ENCODE measurements around the gene ACIN1. TPM values are rescaled to one million over a fixed set of nuclear protein-coding genes. Genes with fewer than 3 reads are reported as not detected.

Gene ACIN1
- total RNA-seq, 2 experiments from 2014 or later = 160 to 215 TPM

- no peak overlapping the region for H3K4me3 Mint-ChIP-seq
- peaks cover 29% of the 10 kb centered on the region for H3K4me1 Mint-ChIP-seq
- H3K27ac Mint-ChIP-seq = no peak overlapping the region
- ChIA-PET CTCF (interaction anchor here (0.6 to 5.1 kb wide), 22 partner anchors 8 to 359 kb away, joined by 3 to 58 read pairs (median 5); partner anchors contain the start of genes PRMT5 and RBM23), POLR2A (interaction anchor here (1.0 to 2.1 kb wide), 14 partner anchors 8 to 228 kb away, joined by 3 to 27 read pairs (median 12); partner anchors contain the start of genes AJUBA, HAUS4, PABPN1 and PPP1R3E)
- no peak for DNase-seq
- H3K9me3 Mint-ChIP-seq (ENCODE audit: low read depth) = no peaks in the 10 kb centered on the region
- no peaks in the 10 kb centered on the region for H3K27me3 Mint-ChIP-seq
- intact Hi-C loops (cut with DNase I, micrococcal nuclease) = loop anchor here (1.0 to 10.0 kb wide), 5 partner anchors 175 to 1829 kb away; partner anchors contain the start of genes DCAF11 (in 1 of the 2), EMC9 (in 1 of the 2), HNRNPC (in 1 of the 2) and HOMEZ (in 1 of the 2)
- no peak for ATAC-seq
- H3K36me3 Mint-ChIP-seq (ENCODE audit: low read depth) = peaks cover 57% of the 10 kb centered on the region
Observed at GRCh38 chr14:23093991-23094665, 808 bp downstream of the ACIN1 start.

DNA sequence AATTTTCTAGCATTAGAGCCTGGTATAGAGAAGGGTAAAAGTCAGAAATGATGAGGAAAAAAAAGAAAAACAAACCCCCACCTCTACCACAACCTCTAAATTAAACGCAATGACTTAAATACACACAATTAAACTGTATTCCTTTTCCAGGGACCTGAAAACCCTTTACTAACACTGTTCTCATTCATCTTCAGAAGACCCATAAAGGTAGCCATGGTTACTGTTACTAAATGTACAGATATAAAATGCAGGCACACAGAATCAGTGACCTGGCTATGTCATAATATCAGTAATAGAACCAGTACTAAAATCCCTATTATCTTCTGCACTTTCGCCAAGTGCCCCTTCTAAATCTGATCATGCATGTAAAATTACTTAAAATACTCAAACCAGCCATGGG, 1.4 kb downstream of the ACIN1 start:
- ChIA-PET POLR2A (no interaction called here), CTCF (interaction anchor here (1.8 to 5.1 kb wide), 6 partner anchors 8 to 164 kb away, joined by 13 to 58 read pairs (median 30); partner anchors contain the start of gene PRMT5)
- H3K27me3 Mint-ChIP-seq = no peaks in the 10 kb centered on the region
- no peaks in the 10 kb centered on the region for H3K9me3 Mint-ChIP-seq (ENCODE audit: low read depth)
- peaks cover 28% of the 10 kb centered on the region for H3K4me1 Mint-ChIP-seq
- no peak for ATAC-seq
- intact Hi-C loops (cut with DNase I, micrococcal nuclease) = loop anchor here (10.0 kb wide), 4 partner anchors 191 to 1829 kb away; partner anchors contain the start of genes DCAF11 (in 1 of the 2), EMC9 (in 1 of the 2), HNRNPC (in 1 of the 2) and HOMEZ (in 1 of the 2)
- no peak overlapping the region for H3K4me3 Mint-ChIP-seq
- DNase-seq = no peak
- H3K36me3 Mint-ChIP-seq (ENCODE audit: low read depth) = peaks cover 52% of the 10 kb centered on the region
- peak overlapping the region; percentile 52 for H3K27ac Mint-ChIP-seq

DNA sequence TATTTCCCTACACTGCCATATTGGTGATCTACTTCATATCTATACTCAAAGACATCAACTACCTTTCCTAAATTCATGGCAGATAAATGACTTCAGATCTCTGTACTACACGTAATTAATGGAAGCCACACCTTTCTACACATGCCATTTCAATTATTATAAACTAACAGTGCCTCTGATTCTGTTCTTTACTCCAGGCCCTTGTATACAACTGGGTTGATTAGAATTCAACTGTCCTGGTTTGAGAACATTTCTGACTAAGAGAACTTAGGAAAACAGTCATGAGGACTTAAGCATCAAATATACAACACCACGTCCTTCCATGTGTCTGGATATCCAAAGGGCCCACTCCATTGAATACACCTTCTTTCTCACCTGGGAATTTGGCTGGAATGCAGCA, 1.8 kb downstream of the ACIN1 start:
- Mint-ChIP-seq H3K36me3 (ENCODE audit: low read depth) (peaks cover 49% of the 10 kb centered on the region), H3K9me3 (ENCODE audit: low read depth) (no peaks in the 10 kb centered on the region), H3K27ac (peak overlapping the region; percentile 52), H3K4me1 (peaks cover 28% of the 10 kb centered on the region), H3K27me3 (no peaks in the 10 kb centered on the region), H3K4me3 (no peak overlapping the region)
- DNase-seq (no peak), ATAC-seq (no peak)
- ChIA-PET CTCF (interaction anchor here (1.5 to 4.4 kb wide), 5 partner anchors 13 to 107 kb away, joined by 3 to 36 read pairs (median 8); partner anchors contain the start of gene CDH24), POLR2A (no interaction called here)
- intact Hi-C loops (cut with DNase I, micrococcal nuclease) = loop anchor here (10.0 kb wide), 4 partner anchors 192 to 1828 kb away; partner anchors contain the start of genes DCAF11 (in 1 of the 2), EMC9 (in 1 of the 2), HNRNPC (in 1 of the 2) and HOMEZ (in 1 of the 2)

GRCh38 chr14:23091294-23092225, 3.4 kb downstream of the ACIN1 start:
- H3K27me3 Mint-ChIP-seq = no peaks in the 10 kb centered on the region
- DNase-seq = no peak
- H3K27ac Mint-ChIP-seq = peak overlapping the region; percentile 56
- H3K4me3 Mint-ChIP-seq = peak overlapping the region; percentile 37
- H3K36me3 Mint-ChIP-seq (ENCODE audit: low read depth) = peaks cover 48% of the 10 kb centered on the region
- ChIA-PET CTCF (interaction anchor here (0.7 to 4.4 kb wide), 13 partner anchors 12 to 184 kb away, joined by 3 to 36 read pairs (median 6); partner anchors contain the start of gene CDH24), POLR2A (interaction anchor here (0.6 to 0.8 kb wide), 3 partner anchors 20 to 1907 kb away, joined by 3 read pairs; no protein-coding TSS in a partner anchor)
- H3K4me1 Mint-ChIP-seq = peaks cover 28% of the 10 kb centered on the region
- intact Hi-C loops (cut with DNase I, micrococcal nuclease) = loop anchor here (10.0 kb wide), 4 partner anchors 193 to 1827 kb away; partner anchors contain the start of genes DCAF11 (in 1 of the 2), EMC9 (in 1 of the 2), HNRNPC (in 1 of the 2) and HOMEZ (in 1 of the 2)
- ATAC-seq = no peak
- no peaks in the 10 kb centered on the region for H3K9me3 Mint-ChIP-seq (ENCODE audit: low read depth)

DNA sequence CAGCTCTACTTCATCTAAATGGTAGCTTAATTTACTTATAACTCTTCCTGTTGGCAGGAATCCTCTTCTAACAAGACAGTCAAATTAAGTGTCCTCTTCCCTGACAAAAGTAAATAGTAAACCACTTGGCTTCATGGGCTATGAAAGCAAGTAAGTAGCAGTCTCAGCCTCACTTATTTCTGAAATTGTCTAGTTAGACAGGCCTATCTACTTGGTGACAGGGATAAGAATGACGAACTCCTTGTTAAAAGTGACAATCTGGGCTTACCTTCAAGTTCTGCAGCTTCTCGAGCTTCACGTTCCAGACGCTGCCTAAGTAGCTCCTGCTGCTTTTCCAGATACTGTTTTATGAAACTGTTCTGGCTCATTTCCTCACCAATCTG, 4.7 kb downstream of the ACIN1 start:
- Mint-ChIP-seq H3K27ac (peak overlapping the region; percentile 6), H3K4me1 (peaks cover 39% of the 10 kb centered on the region), H3K36me3 (ENCODE audit: low read depth) (peaks cover 58% of the 10 kb centered on the region), H3K9me3 (ENCODE audit: low read depth) (no peaks in the 10 kb centered on the region), H3K4me3 (no peak overlapping the region), H3K27me3 (no peaks in the 10 kb centered on the region)
- ChIA-PET CTCF (interaction anchor here (0.6 to 4.4 kb wide), 8 partner anchors 9 to 104 kb away, joined by 3 to 36 read pairs (median 4); no protein-coding TSS in a partner anchor), POLR2A (interaction anchor here (1.1 kb wide), 1 partner anchor 13 kb away, joined by 3 read pairs; no protein-coding TSS in a partner anchor)
- DNase-seq = no peak
- no peak for ATAC-seq
- intact Hi-C loops (cut with DNase I, micrococcal nuclease) = loop anchor here (10.0 kb wide), 4 partner anchors 195 to 1825 kb away; partner anchors contain the start of genes DCAF11 (in 1 of the 2), EMC9 (in 1 of the 2), HNRNPC (in 1 of the 2) and HOMEZ (in 1 of the 2)

GRCh38 chr14:23089498-23090253, 5.3 kb downstream of the ACIN1 start:
- Mint-ChIP-seq H3K9me3 (ENCODE audit: low read depth) (no peaks in the 10 kb centered on the region), H3K36me3 (ENCODE audit: low read depth) (peaks cover 63% of the 10 kb centered on the region), H3K27ac (peak overlapping the region; percentile 62), H3K4me1 (peaks cover 45% of the 10 kb centered on the region), H3K4me3 (no peak overlapping the region), H3K27me3 (no peaks in the 10 kb centered on the region)
- ChIA-PET CTCF (interaction anchor here (0.6 to 4.4 kb wide), 9 partner anchors 10 to 118 kb away, joined by 3 to 36 read pairs (median 4); no protein-coding TSS in a partner anchor), POLR2A (interaction anchor here (0.6 to 1.1 kb wide), 2 partner anchors 12 to 27 kb away, joined by 3 read pairs; no protein-coding TSS in a partner anchor)
- intact Hi-C loops (cut with DNase I, micrococcal nuclease) = loop anchor here (10.0 kb wide), 4 partner anchors 195 to 1825 kb away; partner anchors contain the start of genes DCAF11 (in 1 of the 2), EMC9 (in 1 of the 2), HNRNPC (in 1 of the 2) and HOMEZ (in 1 of the 2)
- DNase-seq = no peak
- ATAC-seq = no peak

DNA sequence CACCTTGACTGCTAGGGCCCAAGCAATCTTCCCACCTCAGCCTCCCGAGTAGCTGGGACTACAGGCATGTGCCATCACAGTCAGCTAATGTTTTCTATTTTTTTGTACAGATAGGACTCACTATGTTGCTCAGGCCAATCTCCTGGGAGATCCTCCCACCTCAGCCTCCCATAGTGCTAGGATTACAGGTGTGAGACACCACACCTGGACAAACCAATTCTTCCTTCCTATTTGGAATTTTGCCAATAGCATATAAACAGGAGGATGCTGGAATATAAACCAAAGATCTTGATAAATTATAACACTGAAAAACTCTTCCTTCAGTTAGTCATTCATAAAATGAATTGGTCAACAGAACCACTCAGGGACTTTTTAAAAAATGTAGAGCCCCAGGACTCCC, 8.4 kb downstream of the ACIN1 start:
- Mint-ChIP-seq H3K27me3 (no peaks in the 10 kb centered on the region), H3K4me1 (peaks cover 47% of the 10 kb centered on the region), H3K9me3 (ENCODE audit: low read depth) (no peaks in the 10 kb centered on the region), H3K27ac (no peak overlapping the region), H3K4me3 (no peak overlapping the region), H3K36me3 (ENCODE audit: low read depth) (peaks cover 59% of the 10 kb centered on the region)
- DNase-seq (no peak), ATAC-seq (no peak)
- ChIA-PET CTCF (interaction anchor here (0.9 to 3.7 kb wide), 11 partner anchors 8 to 516 kb away, joined by 3 to 16 read pairs (median 4); partner anchors contain the start of genes ACIN1, C14orf119 and HOMEZ), POLR2A (interaction anchor here (1.0 to 1.9 kb wide), 4 partner anchors 8 to 18 kb away, joined by 3 to 16 read pairs (median 3); partner anchors contain the start of genes ACIN1 and C14orf119)
- intact Hi-C loops (cut with DNase I, micrococcal nuclease) = no loop called here

DNA sequence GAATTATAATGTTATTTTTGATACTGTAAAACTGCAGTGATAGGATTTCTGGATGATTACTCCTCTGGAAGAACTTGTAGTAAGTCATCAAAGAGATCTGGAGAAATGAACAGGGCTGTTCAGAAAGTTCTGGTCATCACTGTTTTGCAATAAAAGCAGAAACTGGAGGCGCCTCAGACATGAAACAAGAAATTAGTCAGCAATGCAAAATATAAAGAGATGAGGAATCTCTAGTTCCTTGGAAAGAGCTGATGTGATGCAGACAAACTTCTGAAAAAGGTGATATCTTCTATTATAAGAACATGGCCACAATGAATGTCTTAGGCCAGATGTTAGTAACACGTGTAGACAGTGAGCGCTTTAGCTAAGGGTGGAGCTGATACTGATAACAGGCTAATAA, 9.5 kb downstream of the ACIN1 start:
- H3K4me3 Mint-ChIP-seq = peak overlapping the region; percentile 22
- no peaks in the 10 kb centered on the region for H3K27me3 Mint-ChIP-seq
- ChIA-PET POLR2A (interaction anchor here (0.6 to 1.9 kb wide), 9 partner anchors 8 to 979 kb away, joined by 3 to 16 read pairs (median 3); partner anchors contain the start of genes ACIN1, C14orf119 and PABPN1), CTCF (interaction anchor here (0.6 to 3.7 kb wide), 18 partner anchors 9 to 1236 kb away, joined by 3 to 16 read pairs (median 4); partner anchors contain the start of genes ACIN1, C14orf119, HOMEZ and PPP1R3E)
- DNase-seq (no peak), ATAC-seq (peak; percentile 90)
- peaks cover 64% of the 10 kb centered on the region for H3K36me3 Mint-ChIP-seq (ENCODE audit: low read depth)
- no peaks in the 10 kb centered on the region for H3K9me3 Mint-ChIP-seq (ENCODE audit: low read depth)
- H3K4me1 Mint-ChIP-seq = peaks cover 45% of the 10 kb centered on the region
- peak overlapping the region; percentile 86 for H3K27ac Mint-ChIP-seq
- intact Hi-C loops (cut with DNase I, micrococcal nuclease) = no loop called here

- H3K27me3 Mint-ChIP-seq = no peaks in the 10 kb centered on the region
- H3K4me1 Mint-ChIP-seq = peaks cover 10% of the 10 kb centered on the region
- DNase-seq = no peak
- H3K36me3 Mint-ChIP-seq (ENCODE audit: low read depth) = peaks cover 58% of the 10 kb centered on the region
- ATAC-seq = no peak
- no peak overlapping the region for H3K4me3 Mint-ChIP-seq
- no peaks in the 10 kb centered on the region for H3K9me3 Mint-ChIP-seq (ENCODE audit: low read depth)
- CTCF ChIA-PET = interaction anchor here (0.7 to 3.6 kb wide), 6 partner anchors 9 to 98 kb away, joined by 3 to 24 read pairs (median 6); partner anchors contain the start of gene AJUBA
- peak overlapping the region; percentile 58 for H3K27ac Mint-ChIP-seq
- intact Hi-C loops (cut with DNase I, micrococcal nuclease) = no loop called here
- POLR2A ChIA-PET = no interaction called here
Observed at GRCh38 chr14:23080474-23080873, 14.5 kb downstream of the ACIN1 start.

Data from activated CD4-positive, alpha-beta T cell treated with anti-CD3 and anti-CD28 coated beads for 36 hours (primary cell).